Measurements from ENCODE around the gene STIM2.
"Not testable (repeated sequence)": the region's sequence is repeated elsewhere in the genome, so short reads cannot be mapped to it uniquely, and the experiment has no call there.

Gene STIM2

GRCh38 chr4:27027428-27027827 lies 166.8 kb downstream of the STIM2 start:
- DNase-seq (ENCODE audit: low read depth in 2 of 3, low spot score in 2 of 3): no peak

- DNase-seq (ENCODE audit: low read depth in 2 of 3, low spot score in 2 of 3): not testable (repeated sequence)
Observed at GRCh38 chr4:27035127-27035526, 174.5 kb downstream of the STIM2 start.

- no peak for DNase-seq (ENCODE audit: low read depth in 2 of 3, low spot score in 2 of 3)
Observed at GRCh38 chr4:27040356-27040755, 179.7 kb downstream of the STIM2 start.

GRCh38 chr4:27042411-27042810 lies 181.8 kb downstream of the STIM2 start:
- DNase-seq (ENCODE audit: low read depth in 2 of 3, low spot score in 2 of 3): no peak

- no peak for DNase-seq (ENCODE audit: low read depth in 2 of 3, low spot score in 2 of 3)
Observed at GRCh38 chr4:27043200-27043599, 182.6 kb downstream of the STIM2 start.

GRCh38 chr4:27046851-27047250 lies 186.2 kb downstream of the STIM2 start:
- DNase-seq (ENCODE audit: low read depth in 2 of 3, low spot score in 2 of 3): no peak

GRCh38 chr4:27048429-27049238 lies 188.0 kb downstream of the STIM2 start:
- DNase-seq (ENCODE audit: low read depth in 2 of 3, low spot score in 2 of 3): no peak

- no peak for DNase-seq (ENCODE audit: low read depth in 2 of 3, low spot score in 2 of 3)
Observed at GRCh38 chr4:27049239-27049829, 188.7 kb downstream of the STIM2 start.

- DNase-seq (ENCODE audit: low read depth in 2 of 3, low spot score in 2 of 3): no peak
Observed at GRCh38 chr4:27050731-27051130, 190.1 kb downstream of the STIM2 start.

- no peak for DNase-seq (ENCODE audit: low read depth in 2 of 3, low spot score in 2 of 3)
Observed at GRCh38 chr4:27055221-27055760, 194.7 kb downstream of the STIM2 start.

GRCh38 chr4:27056281-27056680 lies 195.6 kb downstream of the STIM2 start:
- no peak for DNase-seq (ENCODE audit: low read depth in 2 of 3, low spot score in 2 of 3)

- no peak for DNase-seq (ENCODE audit: low read depth in 2 of 3, low spot score in 2 of 3)
Observed at GRCh38 chr4:27057053-27057452, 196.4 kb downstream of the STIM2 start.

- DNase-seq (ENCODE audit: low read depth in 2 of 3, low spot score in 2 of 3): no peak
Observed at GRCh38 chr4:27057662-27058061, 197.0 kb downstream of the STIM2 start.

- DNase-seq (ENCODE audit: low read depth in 2 of 3, low spot score in 2 of 3): no peak
Observed at GRCh38 chr4:27058819-27059406, 198.3 kb downstream of the STIM2 start.

- no peak for DNase-seq (ENCODE audit: low read depth in 2 of 3, low spot score in 2 of 3)
Observed at GRCh38 chr4:27059446-27059845, 198.8 kb downstream of the STIM2 start.

- no peak for DNase-seq (ENCODE audit: low read depth in 2 of 3, low spot score in 2 of 3)
Observed at GRCh38 chr4:27062256-27062655, 201.6 kb downstream of the STIM2 start.

GRCh38 chr4:27066591-27066990 lies 205.9 kb downstream of the STIM2 start:
- no peak for DNase-seq (ENCODE audit: low read depth in 2 of 3, low spot score in 2 of 3)

GRCh38 chr4:27068151-27068867 lies 207.7 kb downstream of the STIM2 start:
- no peak for DNase-seq (ENCODE audit: low read depth in 2 of 3, low spot score in 2 of 3)
